ENCODE data around the gene NEK5. TPM values are rescaled to one million over a fixed set of nuclear protein-coding genes. Genes with fewer than 3 reads are reported as not detected.

NEK5 gene
- total and polyA plus RNA-seq, 2 of the 8 experiments (the other 6 are each of a cell fraction or from before 2014, with no cell fraction given) = 0.12 to 0.35 TPM

DNA sequence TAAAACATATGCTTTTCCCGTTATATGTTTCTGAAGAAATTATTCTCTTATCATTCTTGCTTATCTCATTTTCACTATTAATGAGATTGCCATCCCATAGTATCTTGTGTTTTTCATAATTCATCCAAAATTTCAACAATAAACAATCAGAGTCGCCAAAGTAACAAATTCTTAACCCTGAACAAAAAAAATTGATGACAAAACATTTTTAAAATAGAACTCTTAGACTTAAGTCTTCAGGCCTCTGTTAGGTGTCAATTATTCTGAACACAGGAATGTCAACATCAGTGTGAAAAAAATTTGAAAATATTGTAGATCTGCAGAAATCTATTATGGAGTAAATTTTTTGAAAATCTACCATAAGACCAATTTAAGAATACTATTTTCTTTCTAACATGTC lies 37.4 kb downstream of the NEK5 start (continued):
- TF ChIP-seq, protein P1, sequence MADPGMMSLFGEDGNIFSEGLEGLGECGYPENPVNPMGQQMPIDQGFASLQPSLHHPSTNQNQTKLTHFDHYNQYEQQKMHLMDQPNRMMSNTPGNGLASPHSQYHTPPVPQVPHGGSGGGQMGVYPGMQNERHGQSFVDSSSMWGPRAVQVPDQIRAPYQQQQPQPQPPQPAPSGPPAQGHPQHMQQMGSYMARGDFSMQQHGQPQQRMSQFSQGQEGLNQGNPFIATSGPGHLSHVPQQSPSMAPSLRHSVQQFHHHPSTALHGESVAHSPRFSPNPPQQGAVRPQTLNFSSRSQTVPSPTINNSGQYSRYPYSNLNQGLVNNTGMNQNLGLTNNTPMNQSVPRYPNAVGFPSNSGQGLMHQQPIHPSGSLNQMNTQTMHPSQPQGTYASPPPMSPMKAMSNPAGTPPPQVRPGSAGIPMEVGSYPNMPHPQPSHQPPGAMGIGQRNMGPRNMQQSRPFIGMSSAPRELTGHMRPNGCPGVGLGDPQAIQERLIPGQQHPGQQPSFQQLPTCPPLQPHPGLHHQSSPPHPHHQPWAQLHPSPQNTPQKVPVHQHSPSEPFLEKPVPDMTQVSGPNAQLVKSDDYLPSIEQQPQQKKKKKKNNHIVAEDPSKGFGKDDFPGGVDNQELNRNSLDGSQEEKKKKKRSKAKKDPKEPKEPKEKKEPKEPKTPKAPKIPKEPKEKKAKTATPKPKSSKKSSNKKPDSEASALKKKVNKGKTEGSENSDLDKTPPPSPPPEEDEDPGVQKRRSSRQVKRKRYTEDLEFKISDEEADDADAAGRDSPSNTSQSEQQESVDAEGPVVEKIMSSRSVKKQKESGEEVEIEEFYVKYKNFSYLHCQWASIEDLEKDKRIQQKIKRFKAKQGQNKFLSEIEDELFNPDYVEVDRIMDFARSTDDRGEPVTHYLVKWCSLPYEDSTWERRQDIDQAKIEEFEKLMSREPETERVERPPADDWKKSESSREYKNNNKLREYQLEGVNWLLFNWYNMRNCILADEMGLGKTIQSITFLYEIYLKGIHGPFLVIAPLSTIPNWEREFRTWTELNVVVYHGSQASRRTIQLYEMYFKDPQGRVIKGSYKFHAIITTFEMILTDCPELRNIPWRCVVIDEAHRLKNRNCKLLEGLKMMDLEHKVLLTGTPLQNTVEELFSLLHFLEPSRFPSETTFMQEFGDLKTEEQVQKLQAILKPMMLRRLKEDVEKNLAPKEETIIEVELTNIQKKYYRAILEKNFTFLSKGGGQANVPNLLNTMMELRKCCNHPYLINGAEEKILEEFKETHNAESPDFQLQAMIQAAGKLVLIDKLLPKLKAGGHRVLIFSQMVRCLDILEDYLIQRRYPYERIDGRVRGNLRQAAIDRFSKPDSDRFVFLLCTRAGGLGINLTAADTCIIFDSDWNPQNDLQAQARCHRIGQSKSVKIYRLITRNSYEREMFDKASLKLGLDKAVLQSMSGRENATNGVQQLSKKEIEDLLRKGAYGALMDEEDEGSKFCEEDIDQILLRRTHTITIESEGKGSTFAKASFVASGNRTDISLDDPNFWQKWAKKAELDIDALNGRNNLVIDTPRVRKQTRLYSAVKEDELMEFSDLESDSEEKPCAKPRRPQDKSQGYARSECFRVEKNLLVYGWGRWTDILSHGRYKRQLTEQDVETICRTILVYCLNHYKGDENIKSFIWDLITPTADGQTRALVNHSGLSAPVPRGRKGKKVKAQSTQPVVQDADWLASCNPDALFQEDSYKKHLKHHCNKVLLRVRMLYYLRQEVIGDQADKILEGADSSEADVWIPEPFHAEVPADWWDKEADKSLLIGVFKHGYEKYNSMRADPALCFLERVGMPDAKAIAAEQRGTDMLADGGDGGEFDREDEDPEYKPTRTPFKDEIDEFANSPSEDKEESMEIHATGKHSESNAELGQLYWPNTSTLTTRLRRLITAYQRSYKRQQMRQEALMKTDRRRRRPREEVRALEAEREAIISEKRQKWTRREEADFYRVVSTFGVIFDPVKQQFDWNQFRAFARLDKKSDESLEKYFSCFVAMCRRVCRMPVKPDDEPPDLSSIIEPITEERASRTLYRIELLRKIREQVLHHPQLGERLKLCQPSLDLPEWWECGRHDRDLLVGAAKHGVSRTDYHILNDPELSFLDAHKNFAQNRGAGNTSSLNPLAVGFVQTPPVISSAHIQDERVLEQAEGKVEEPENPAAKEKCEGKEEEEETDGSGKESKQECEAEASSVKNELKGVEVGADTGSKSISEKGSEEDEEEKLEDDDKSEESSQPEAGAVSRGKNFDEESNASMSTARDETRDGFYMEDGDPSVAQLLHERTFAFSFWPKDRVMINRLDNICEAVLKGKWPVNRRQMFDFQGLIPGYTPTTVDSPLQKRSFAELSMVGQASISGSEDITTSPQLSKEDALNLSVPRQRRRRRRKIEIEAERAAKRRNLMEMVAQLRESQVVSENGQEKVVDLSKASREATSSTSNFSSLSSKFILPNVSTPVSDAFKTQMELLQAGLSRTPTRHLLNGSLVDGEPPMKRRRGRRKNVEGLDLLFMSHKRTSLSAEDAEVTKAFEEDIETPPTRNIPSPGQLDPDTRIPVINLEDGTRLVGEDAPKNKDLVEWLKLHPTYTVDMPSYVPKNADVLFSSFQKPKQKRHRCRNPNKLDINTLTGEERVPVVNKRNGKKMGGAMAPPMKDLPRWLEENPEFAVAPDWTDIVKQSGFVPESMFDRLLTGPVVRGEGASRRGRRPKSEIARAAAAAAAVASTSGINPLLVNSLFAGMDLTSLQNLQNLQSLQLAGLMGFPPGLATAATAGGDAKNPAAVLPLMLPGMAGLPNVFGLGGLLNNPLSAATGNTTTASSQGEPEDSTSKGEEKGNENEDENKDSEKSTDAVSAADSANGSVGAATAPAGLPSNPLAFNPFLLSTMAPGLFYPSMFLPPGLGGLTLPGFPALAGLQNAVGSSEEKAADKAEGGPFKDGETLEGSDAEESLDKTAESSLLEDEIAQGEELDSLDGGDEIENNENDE (IDR thresholded peaks at IDR 0.05; ENCODE audit: insufficient replicate concordance, low read length) = no peak
- TF ChIP-seq ZNF274 (IDR thresholded peaks at IDR 0.05; ENCODE audit: borderline replicate concordance, extremely low read depth, low read length) = no peak
- TF ChIP-seq CEBPB (IDR thresholded peaks at IDR 0.05; ENCODE audit: low read depth, low read length) = no peak
- no peak for TF ChIP-seq CREB1 (IDR thresholded peaks at IDR 0.05)
- no peak for TF ChIP-seq KDM5A (IDR thresholded peaks at IDR 0.05; ENCODE audit: low read length)
- TF ChIP-seq, protein P2, sequence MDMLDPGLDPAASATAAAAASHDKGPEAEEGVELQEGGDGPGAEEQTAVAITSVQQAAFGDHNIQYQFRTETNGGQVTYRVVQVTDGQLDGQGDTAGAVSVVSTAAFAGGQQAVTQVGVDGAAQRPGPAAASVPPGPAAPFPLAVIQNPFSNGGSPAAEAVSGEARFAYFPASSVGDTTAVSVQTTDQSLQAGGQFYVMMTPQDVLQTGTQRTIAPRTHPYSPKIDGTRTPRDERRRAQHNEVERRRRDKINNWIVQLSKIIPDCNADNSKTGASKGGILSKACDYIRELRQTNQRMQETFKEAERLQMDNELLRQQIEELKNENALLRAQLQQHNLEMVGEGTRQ (IDR thresholded peaks at IDR 0.05; ENCODE audit: low read length) = no peak
- no peak for TF ChIP-seq HDAC6 (IDR thresholded peaks at IDR 0.05; ENCODE audit: low read depth, low read length)
- TF ChIP-seq POLR2A (IDR thresholded peaks at IDR 0.05; ENCODE audit: control extremely low read depth in 1 of 2, low read depth in 2 of 2, low read length in 2 of 2) = no peak
- no peak for TF ChIP-seq EZH2 (IDR thresholded peaks at IDR 0.05; ENCODE audit: low read depth, low read length, severe bottlenecking)
- TF ChIP-seq POU5F1 (IDR thresholded peaks at IDR 0.05; ENCODE audit: low read depth, low read length) = no peak
- no peak for TF ChIP-seq SP2 (IDR thresholded peaks at IDR 0.05; ENCODE audit: low read length)
- no peak for TF ChIP-seq SUZ12 (IDR thresholded peaks at IDR 0.05; ENCODE audit: low read length)
- TF ChIP-seq CHD1 (IDR thresholded peaks at IDR 0.05; ENCODE audit: low read depth, low read length) = no peak

Measured in H1 (cell line).